Astrocyte of the spinal cord (primary cell): ENCODE measurements around the gene ASB18.

Experiments
- DNase-seq: peaks from one replicate; pipeline ENCODE4 v3.0.0; 2011; ENCODE audit warnings: low read depth, low spot score
- H3K4me3 ChIP-seq: 2 replicates; pipeline ENCODE4 v1.5.1; 2011; ENCODE audit warnings: low read depth, mild to moderate bottlenecking, low read length, moderate library complexity
- CTCF ChIP-seq: IDR thresholded peaks from 2 replicates; pipeline ENCODE4 v1.5.1; 2012; ENCODE audit warnings: low read depth, mild to moderate bottlenecking, low read length, inconsistent platforms
- in situ Hi-C: cut with HindIII; loops from 2 replicates; pipeline ENCODE4 v1.10.0; 2017; ENCODE audit warnings: low sequenced_read_pairs

ASB18 gene

GRCh38 chr2:236211296-236211695, 52.9 kb downstream of the ASB18 start:
- in situ Hi-C loops: no loop called here
- no peak overlapping the region for H3K4me3 ChIP-seq
- DNase-seq: no peak
- TF ChIP-seq CTCF: no peak

GRCh38 chr2:236210536-236210935, 53.7 kb downstream of the ASB18 start:
- DNase-seq: no peak
- H3K4me3 ChIP-seq: no peak overlapping the region
- in situ Hi-C loops: no loop called here
- TF ChIP-seq CTCF: no peak

DNA sequence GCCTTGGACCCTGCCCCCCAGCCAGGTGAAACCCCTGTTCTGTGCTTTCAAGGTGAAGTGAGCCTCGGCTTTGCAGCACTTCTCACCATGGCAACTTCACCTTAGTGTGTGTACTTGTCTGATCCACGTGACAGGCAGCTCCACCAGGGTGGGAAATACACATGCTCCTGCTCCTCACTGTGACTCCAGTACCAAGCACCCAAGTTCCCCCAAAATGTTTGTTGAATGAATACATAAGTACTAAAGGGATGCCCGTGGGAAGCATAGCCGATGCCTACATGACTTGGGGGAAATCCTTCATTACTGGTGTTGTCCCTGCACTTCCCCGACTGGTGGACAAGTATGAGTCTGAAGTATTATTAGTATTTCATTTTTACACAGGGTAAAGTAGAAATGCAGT, 54.2 kb downstream of the ASB18 start:
- in situ Hi-C loops: no loop called here
- no peak for DNase-seq
- H3K4me3 ChIP-seq: no peak overlapping the region
- no peak for TF ChIP-seq CTCF

DNA sequence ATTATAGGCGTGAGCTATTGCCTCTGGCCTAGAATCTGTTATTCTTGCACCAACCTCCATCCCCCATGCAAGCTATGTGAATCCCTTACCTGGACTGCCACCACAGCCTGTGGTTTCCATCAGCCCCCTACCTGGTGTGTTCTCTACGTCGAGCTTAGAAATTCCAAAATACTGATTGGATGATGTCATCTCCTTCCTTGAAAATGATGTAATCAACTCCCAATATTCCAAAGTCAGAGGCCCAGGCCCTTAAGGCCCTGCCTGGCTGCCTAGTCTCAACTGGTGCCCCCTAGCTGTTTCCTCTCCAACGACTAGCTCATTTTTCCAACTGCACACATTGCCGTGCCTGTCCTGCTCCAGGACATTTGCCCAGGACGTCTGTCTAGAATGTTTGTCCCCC, 54.7 kb downstream of the ASB18 start:
- in situ Hi-C loops: no loop called here
- no peak overlapping the region for H3K4me3 ChIP-seq
- no peak for TF ChIP-seq CTCF
- no peak for DNase-seq

DNA sequence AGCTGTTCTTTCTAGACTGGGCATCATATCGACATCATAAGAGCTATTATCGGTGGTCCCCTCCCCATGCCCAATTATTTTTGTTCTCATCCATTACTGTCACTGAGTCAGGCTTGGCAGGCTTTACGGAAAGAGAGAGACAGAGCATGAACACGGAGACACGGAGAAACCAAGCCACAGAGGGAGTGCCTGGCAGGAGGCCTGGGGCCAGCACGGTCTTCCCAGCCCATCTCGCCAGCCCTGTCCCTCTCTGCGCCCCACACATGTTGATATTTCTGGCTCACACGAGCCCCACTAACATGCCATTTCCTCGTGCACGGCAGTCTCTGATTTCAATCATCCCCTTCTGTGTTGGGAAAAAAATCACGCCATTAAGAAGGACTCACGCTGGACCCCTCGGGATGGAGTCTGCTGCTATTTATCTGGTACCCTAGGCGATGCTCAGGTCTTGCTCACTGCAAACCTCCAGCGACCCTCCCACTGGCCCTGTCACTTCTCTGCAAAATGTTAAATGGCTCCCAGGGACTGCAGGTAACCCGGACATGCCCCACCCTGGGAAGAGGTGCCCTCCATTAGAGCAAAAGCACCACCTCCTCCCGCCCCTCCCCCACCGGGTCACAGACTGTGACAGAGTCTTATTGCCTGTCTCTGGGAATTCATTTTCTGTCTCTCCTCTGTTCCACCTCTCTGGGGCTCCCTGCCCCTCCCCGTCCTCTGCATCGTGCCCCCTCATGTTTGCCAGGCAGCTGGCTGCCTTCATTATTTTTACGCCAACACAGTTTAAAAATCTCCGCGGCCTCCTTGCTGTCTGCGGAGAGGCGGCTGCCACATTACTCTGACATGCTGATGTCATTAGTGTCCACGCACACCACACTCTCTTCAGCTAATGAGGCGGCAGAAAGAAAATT, 55.9 kb downstream of the ASB18 start:
- TF ChIP-seq CTCF: no peak
- in situ Hi-C loops: no loop called here
- no peak overlapping the region for H3K4me3 ChIP-seq
- no peak for DNase-seq

- DNase-seq: no peak
- in situ Hi-C loops: no loop called here
- no peak overlapping the region for H3K4me3 ChIP-seq
- TF ChIP-seq CTCF: no peak
These were observed 56.7 kb downstream of the ASB18 start for GRCh38 chr2:236207472-236207871.
